Astrocyte (in vitro differentiated cells and primary cell): ENCODE data around the gene TMEM203.

Source experiments
- CTCF ChIP-seq: IDR thresholded peaks from 2 replicates; pipeline ENCODE4 v1.5.1; 2011; ENCODE audit warnings: low read depth, mild to moderate bottlenecking, inconsistent platforms, low read length, moderate library complexity; ENCODE audit not compliant: insufficient read depth
- EZH2 ChIP-seq: IDR thresholded peaks from 2 replicates; pipeline ENCODE4 v1.6.1; 2012; ENCODE audit warnings: mild to moderate bottlenecking, low read length, inconsistent platforms; ENCODE audit not compliant: insufficient read depth

- TF ChIP-seq CTCF = no peak
- TF ChIP-seq EZH2 = peak; percentile 56
These were observed 44.5 kb downstream of the TMEM203 start for GRCh38 chr9:137160716-137161557.
